Right lobe of liver (tissue), 6 donors: ENCODE results near the gene OR4D1. TPM values are rescaled to one million over a fixed set of nuclear protein-coding genes. Genes with fewer than 3 reads are reported as not detected.

ENCODE experiments used
- ATAC-seq, 4 donors: fragments of 200-7000 bp; cut with Tn5 transposase; one replicate each; pipeline ENCODE4 v1.9.1; 2020; ENCODE audit warnings: mild to moderate bottlenecking in 4 of 4, moderate library complexity in 4 of 4
- DNase-seq, 3 donors: peaks; one replicate each; pipeline ENCODE4 v3.0.0-alpha.2; 2020
- H3K27ac ChIP-seq, 3 donors: fragments of 200-600 bp; one replicate each; pipeline ENCODE4 v1.8.0; 2022
- H3K27me3 ChIP-seq, 2 donors: fragments of 200-600 bp; one replicate each; pipeline ENCODE4 v1.8.0; 2022
- H3K36me3 ChIP-seq, 4 donors: fragments of 200-600 bp; sonication (generic) in 1 of 4; one replicate each; pipeline versions ENCODE4 v1.5.1 to v1.8.0; 2017 to 2022; ENCODE audit warnings: control low read depth in 1 of 4
- H3K4me1 ChIP-seq, 4 donors: fragments of 200-600 bp; sonication (generic) in 1 of 4; one replicate each; pipeline versions ENCODE4 v1.5.1 to v1.8.0; 2017 to 2022; ENCODE audit warnings: control low read depth in 1 of 4
- H3K4me3 ChIP-seq, 3 donors: fragments of 200-600 bp; one replicate each; pipeline ENCODE4 v1.8.0; 2022
- H3K9me3 ChIP-seq, 4 donors: fragments of 200-600 bp; sonication (generic) in 1 of 4; one replicate each; pipeline versions ENCODE4 v1.5.1 to v1.8.0; 2017 to 2022; ENCODE audit warnings: control low read depth in 1 of 4
- POLR2A ChIP-seq: fragments of 450-650 bp; IDR thresholded peaks from one replicate; pipeline ENCODE4 v1.6.1; 2017; ENCODE audit warnings: antibody characterized with exemption, mild to moderate bottlenecking
- WGBS: methylation state at CpG from one replicate; pipeline ENCODE4 v1.1.6; 2018; ENCODE audit warnings: low coverage, low lambda C conversion rate; ENCODE audit not compliant: insufficient coverage; ENCODE audit errors: missing lambda C conversion rate; 5-methylcytosine and 5-hydroxymethylcytosine counted together
- intact Hi-C, 2 donors: fragments of 100-400 bp; cut with DNase I; formaldehyde crosslinking; loops; one replicate each; pipeline versions ENCODE4 v1.11.2 to v1.14.1; 2022
- total RNA-seq, 6 experiments: library from RNA; depleted of rRNA in 2 of 6; stranded (reverse); fragments of >200 nt in 2 of 6; fragmentation: NEBNext Ultra II Directional in 3 of 6; extraction: Animal tissue kit (Norgen Biotek cat#: 25700) in 3 of 6; gene quantifications; one replicate each; pipeline versions ENCODE4 v1.1.0 to v1.2.4, GENCODE V29; 2016 to 2023
- TF ChIP-seq, protein P1 (sequence below), 4 donors: fragments of 200-600 bp in 3 of 4; fragments of 450-650 bp in 1 of 4; IDR thresholded peaks; one replicate each; pipeline versions ENCODE4 v1.5.1 to v1.8.0; 2016 to 2022; ENCODE audit warnings: antibody characterized with exemption in 4 of 4, mild to moderate bottlenecking in 2 of 4
- donor health status: DM: no; HTN: yes; CAD: no.
- donor health status: DM: no; HTN: no; CAD: no.
- donor health status: DM: no; HTN: no; CAD: no.
- donor health status: DM: no; HTN: yes; CAD: no.
- donor health status: DM: no; HTN: yes; CAD: no.

Gene OR4D1
- total RNA-seq, 6 experiments from 2014 or later = not detected

GRCh38 chr17:58200024-58200633 lies 51.9 kb downstream of the OR4D1 start:
- no peak overlapping the region for H3K4me3 ChIP-seq
- 44% methylated on average over 6 of the region's 14 CpGs for WGBS
- H3K27ac ChIP-seq = no peak overlapping the region
- H3K4me1 ChIP-seq = no peaks in the 10 kb centered on the region
- peak in 2 of 3 donors; percentile 36 to 57 for DNase-seq
- intact Hi-C loops = no loop called here
- no peaks in the 10 kb centered on the region for H3K9me3 ChIP-seq
- no peak for TF ChIP-seq POLR2A
- TF ChIP-seq, protein P1, sequence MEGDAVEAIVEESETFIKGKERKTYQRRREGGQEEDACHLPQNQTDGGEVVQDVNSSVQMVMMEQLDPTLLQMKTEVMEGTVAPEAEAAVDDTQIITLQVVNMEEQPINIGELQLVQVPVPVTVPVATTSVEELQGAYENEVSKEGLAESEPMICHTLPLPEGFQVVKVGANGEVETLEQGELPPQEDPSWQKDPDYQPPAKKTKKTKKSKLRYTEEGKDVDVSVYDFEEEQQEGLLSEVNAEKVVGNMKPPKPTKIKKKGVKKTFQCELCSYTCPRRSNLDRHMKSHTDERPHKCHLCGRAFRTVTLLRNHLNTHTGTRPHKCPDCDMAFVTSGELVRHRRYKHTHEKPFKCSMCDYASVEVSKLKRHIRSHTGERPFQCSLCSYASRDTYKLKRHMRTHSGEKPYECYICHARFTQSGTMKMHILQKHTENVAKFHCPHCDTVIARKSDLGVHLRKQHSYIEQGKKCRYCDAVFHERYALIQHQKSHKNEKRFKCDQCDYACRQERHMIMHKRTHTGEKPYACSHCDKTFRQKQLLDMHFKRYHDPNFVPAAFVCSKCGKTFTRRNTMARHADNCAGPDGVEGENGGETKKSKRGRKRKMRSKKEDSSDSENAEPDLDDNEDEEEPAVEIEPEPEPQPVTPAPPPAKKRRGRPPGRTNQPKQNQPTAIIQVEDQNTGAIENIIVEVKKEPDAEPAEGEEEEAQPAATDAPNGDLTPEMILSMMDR (IDR thresholded peaks at IDR 0.05) = peak; percentile 26 to 53 (median 47)
- no peaks in the 10 kb centered on the region for H3K27me3 ChIP-seq
- peak; percentile 64 to 79 (median 74) for ATAC-seq
- H3K36me3 ChIP-seq = no peaks in the 10 kb centered on the region

DNA sequence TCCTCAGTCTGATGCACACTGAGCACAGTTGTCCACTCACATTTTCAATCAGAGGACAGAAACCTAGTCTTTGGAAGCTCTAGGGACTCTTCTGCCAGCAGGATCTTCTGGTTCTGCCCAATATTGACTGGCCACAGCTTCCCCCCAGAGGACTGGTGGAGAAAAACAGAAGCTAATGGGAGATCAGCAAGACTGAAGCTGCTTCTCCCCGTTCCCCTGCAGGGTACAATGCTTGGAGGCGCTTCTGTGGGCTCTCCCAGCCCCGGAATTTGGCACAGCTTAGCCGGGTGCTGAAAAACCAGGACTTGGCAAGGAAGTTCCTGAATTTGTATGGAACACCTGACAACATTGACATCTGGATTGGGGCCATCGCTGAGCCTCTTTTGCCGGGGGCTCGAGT lies 54.7 kb downstream of the OR4D1 start:
- Histone ChIP-seq H3K27me3 (no peaks in the 10 kb centered on the region), H3K9me3 (no peaks in the 10 kb centered on the region), H3K4me1 (no peaks in the 10 kb centered on the region), H3K4me3 (no peak overlapping the region), H3K27ac (no peak overlapping the region), H3K36me3 (peaks cover 0 to 6% (median 2%) of the 10 kb centered on the region in 4 donors)
- 89% methylated on average over 7 of the region's 7 CpGs for WGBS
- intact Hi-C loops = no loop called here
- ATAC-seq (no peak), DNase-seq (no peak)
- TF ChIP-seq, protein P1 (IDR thresholded peaks at IDR 0.05) = no peak
- TF ChIP-seq POLR2A = no peak

DNA sequence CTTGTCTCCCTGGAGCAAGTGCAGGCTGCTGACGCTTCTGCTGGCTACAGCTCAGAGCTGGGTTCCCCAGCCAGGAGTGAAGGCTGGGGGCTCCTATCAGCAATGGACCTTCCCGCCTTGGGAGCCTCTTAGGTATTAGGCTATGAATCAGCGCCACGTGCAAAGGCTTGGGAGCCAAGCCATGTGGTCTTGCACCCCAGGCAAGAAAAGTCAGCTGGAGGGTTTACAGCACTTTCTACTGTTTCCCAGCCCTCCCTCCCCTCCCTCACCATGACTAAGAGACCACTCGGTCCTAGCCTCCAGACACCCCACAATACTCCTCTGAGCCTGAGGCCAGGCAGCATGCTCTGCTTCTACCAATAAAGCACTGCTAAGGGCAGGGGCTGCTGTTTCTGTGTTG lies 56.6 kb downstream of the OR4D1 start:
- DNase-seq = no peak
- Histone ChIP-seq H3K4me1 (no peaks in the 10 kb centered on the region), H3K27ac (no peak overlapping the region), H3K9me3 (no peaks in the 10 kb centered on the region), H3K27me3 (no peaks in the 10 kb centered on the region), H3K36me3 (peaks cover 0 to 6% (median 3%) of the 10 kb centered on the region in 4 donors), H3K4me3 (no peak overlapping the region)
- TF ChIP-seq, protein P1 (IDR thresholded peaks at IDR 0.05) = no peak
- TF ChIP-seq POLR2A = no peak
- no peak for ATAC-seq
- 70% methylated on average over 1 of the region's 5 CpGs for WGBS
- intact Hi-C loops = no loop called here

- Histone ChIP-seq H3K9me3 (no peaks in the 10 kb centered on the region), H3K27me3 (no peaks in the 10 kb centered on the region), H3K36me3 (peaks cover 0 to 13% (median 5%) of the 10 kb centered on the region in 4 donors), H3K4me1 (no peaks in the 10 kb centered on the region), H3K27ac (no peak overlapping the region), H3K4me3 (no peak overlapping the region)
- no peak for TF ChIP-seq POLR2A
- TF ChIP-seq, protein P1 (IDR thresholded peaks at IDR 0.05) = no peak
- no peak for DNase-seq
- intact Hi-C loops = no loop called here
- no peak for ATAC-seq
- 80% methylated on average over 1 of the region's 11 CpGs for WGBS
Measured at GRCh38 chr17:58205936-58206335, 57.8 kb downstream of the OR4D1 start.
